ENCODE measurements around the gene COA1. TPM values are rescaled to one million over a fixed set of nuclear protein-coding genes. Genes with fewer than 3 reads are reported as not detected.

COA1 gene
- total RNA-seq, 2 experiments from 2014 or later = 63.9 to 96.0 TPM

GRCh38 chr7:43664681-43665080, 64.6 kb downstream of the COA1 start:
- peaks cover 54% of the 10 kb centered on the region for H3K79me2 ChIP-seq (ENCODE audit: insufficient read depth, low read depth, low read length)
- no peak overlapping the region for H3K4me3 ChIP-seq (ENCODE audit: low read depth, low read length, poor library complexity, severe bottlenecking)
- H3K9me2 ChIP-seq (ENCODE audit: insufficient read depth, low read length) = no peaks in the 10 kb centered on the region
- no peak overlapping the region for H2AFZ ChIP-seq (ENCODE audit: low read length)
- peaks cover 13% of the 10 kb centered on the region for H3K4me1 ChIP-seq (ENCODE audit: insufficient read depth, low read length, poor library complexity, severe bottlenecking)
- BruUV-seq (replicated peaks) = no TSS peak
- TF ChIP-seq EZH2phosphoT487 (IDR thresholded peaks at IDR 0.05; ENCODE audit: borderline replicate concordance, low read depth, low read length) (no peak), CTCF (conservative IDR thresholded peaks at IDR 0.05; ENCODE audit: low read length) (no peak)
- no peak overlapping the region for H3K27ac ChIP-seq (ENCODE audit: low read depth, low read length, poor library complexity, severe bottlenecking)
- POLR2A ChIA-PET = interaction anchor here (0.5 to 0.7 kb wide), 4 partner anchors 9 to 30 kb away, joined by 3 read pairs; no protein-coding TSS in a partner anchor
- CTCF ChIA-PET (ENCODE audit: unreplicated experiment) = no interaction called here
- intact Hi-C loops (cut with micrococcal nuclease; ENCODE audit: unreplicated experiment) = no loop called here
- DNase-seq (ENCODE audit: low spot score) = no peak
- H3K36me3 ChIP-seq (ENCODE audit: insufficient read depth, low read length) = peaks cover 59% of the 10 kb centered on the region
- peaks cover 46% of the 10 kb centered on the region for H3K9me3 ChIP-seq (ENCODE audit: low read length)
- no peaks in the 10 kb centered on the region for H4K20me1 ChIP-seq (ENCODE audit: insufficient read depth, low read length)
- H3K4me2 ChIP-seq (ENCODE audit: low read length) = no peak overlapping the region

GRCh38 chr7:43660141-43660540, 69.2 kb downstream of the COA1 start:
- H4K20me1 ChIP-seq (ENCODE audit: insufficient read depth, low read length) = no peaks in the 10 kb centered on the region
- H2AFZ ChIP-seq (ENCODE audit: low read length) = no peak overlapping the region
- no peak for TF ChIP-seq EZH2phosphoT487 (IDR thresholded peaks at IDR 0.05; ENCODE audit: borderline replicate concordance, low read depth, low read length)
- TF ChIP-seq CTCF (conservative IDR thresholded peaks at IDR 0.05; ENCODE audit: low read length) = no peak
- no peak overlapping the region for H3K27ac ChIP-seq (ENCODE audit: low read depth, low read length, poor library complexity, severe bottlenecking)
- H3K9me3 ChIP-seq (ENCODE audit: low read length) = peaks cover 1% of the 10 kb centered on the region; the same call in 1 of the 2 replicates
- CTCF ChIA-PET (ENCODE audit: unreplicated experiment) = no interaction called here
- no peak overlapping the region for H3K4me3 ChIP-seq (ENCODE audit: low read depth, low read length, poor library complexity, severe bottlenecking)
- H3K4me2 ChIP-seq (ENCODE audit: low read length) = no peak overlapping the region
- H3K4me1 ChIP-seq (ENCODE audit: insufficient read depth, low read length, poor library complexity, severe bottlenecking) = peaks cover 25% of the 10 kb centered on the region
- intact Hi-C loops (cut with micrococcal nuclease; ENCODE audit: unreplicated experiment) = no loop called here
- H3K79me2 ChIP-seq (ENCODE audit: insufficient read depth, low read depth, low read length) = peaks cover 32% of the 10 kb centered on the region; the same call in 1 of the 2 replicates
- no peaks in the 10 kb centered on the region for H3K9me2 ChIP-seq (ENCODE audit: insufficient read depth, low read length)
- POLR2A ChIA-PET = interaction anchor here (0.6 to 0.7 kb wide), 2 partner anchors 731 to 773 kb away, joined by 3 read pairs; no protein-coding TSS in a partner anchor
- no peak for DNase-seq (ENCODE audit: low spot score)
- no TSS peak for BruUV-seq (replicated peaks)
- H3K36me3 ChIP-seq (ENCODE audit: insufficient read depth, low read length) = peaks cover 34% of the 10 kb centered on the region

- Histone ChIP-seq H3K9me3 (ENCODE audit: low read length) (no peaks in the 10 kb centered on the region), H2AFZ (ENCODE audit: low read length) (no peak overlapping the region), H3K36me3 (ENCODE audit: insufficient read depth, low read length) (peaks cover 34% of the 10 kb centered on the region), H3K79me2 (ENCODE audit: insufficient read depth, low read depth, low read length) (peaks cover 33% of the 10 kb centered on the region; the same call in 1 of the 2 replicates), H3K27ac (ENCODE audit: low read depth, low read length, poor library complexity, severe bottlenecking) (no peak overlapping the region), H3K4me3 (ENCODE audit: low read depth, low read length, poor library complexity, severe bottlenecking) (no peak overlapping the region), H3K4me2 (ENCODE audit: low read length) (no peak overlapping the region), H3K9me2 (ENCODE audit: insufficient read depth, low read length) (no peaks in the 10 kb centered on the region), H4K20me1 (ENCODE audit: insufficient read depth, low read length) (no peaks in the 10 kb centered on the region), H3K4me1 (ENCODE audit: insufficient read depth, low read length, poor library complexity, severe bottlenecking) (peaks cover 22% of the 10 kb centered on the region)
- ChIA-PET CTCF (ENCODE audit: unreplicated experiment) (no interaction called here), POLR2A (no interaction called here)
- intact Hi-C loops (cut with micrococcal nuclease; ENCODE audit: unreplicated experiment) = no loop called here
- TF ChIP-seq EZH2phosphoT487 (IDR thresholded peaks at IDR 0.05; ENCODE audit: borderline replicate concordance, low read depth, low read length) = no peak
- TF ChIP-seq CTCF (conservative IDR thresholded peaks at IDR 0.05; ENCODE audit: low read length) = no peak
- no TSS peak for BruUV-seq (replicated peaks)
- no peak for DNase-seq (ENCODE audit: low spot score)
These were observed 69.8 kb downstream of the COA1 start for GRCh38 chr7:43659549-43659896.
